Measurements from ENCODE around the gene GABBR2. TPM values are rescaled to one million over a fixed set of nuclear protein-coding genes. Genes with fewer than 3 reads are reported as not detected.

GABBR2 gene
- total and polyA plus RNA-seq, 2 of the 8 experiments (the other 6 are each of a cell fraction or from before 2014, with no cell fraction given) = 0.50 to 1.2 TPM

GRCh38 chr9:98241357-98242300, 467.1 kb downstream of the GABBR2 start (continued):
- no peak for TF ChIP-seq TBP (IDR thresholded peaks at IDR 0.05; ENCODE audit: low read depth, low read length)
- no peak for TF ChIP-seq TCF12 (IDR thresholded peaks at IDR 0.05; ENCODE audit: low read depth, low read length)
- no peak for TF ChIP-seq SIN3A (conservative IDR thresholded peaks at IDR 0.05 in 1 of 2, IDR thresholded peaks at IDR 0.05 in 1 of 2; ENCODE audit: low read depth in 1 of 2, low read length in 2 of 2)
- no peak for TF ChIP-seq MAFK (IDR thresholded peaks at IDR 0.05; ENCODE audit: low read depth, low read length)

All from H1 (cell line).